GM19438 (cell line): ENCODE results near the gene GPR17.

Experiments
- ATAC-seq: cut with Tn5 transposase; IDR thresholded peaks from one replicate; pipeline ENCODE4 v1.9.1; 2021; ENCODE audit warnings: low read depth; ENCODE audit not compliant: unreplicated experiment

GPR17 gene

GRCh38 chr2:127652786-127653357, 6.9 kb downstream of the GPR17 start:
- no peak for ATAC-seq

GRCh38 chr2:127653421-127654083, 7.6 kb downstream of the GPR17 start:
- ATAC-seq: no peak

GRCh38 chr2:127654084-127654837, 8.3 kb downstream of the GPR17 start:
- ATAC-seq: no peak

- no peak for ATAC-seq
These were observed 8.9 kb downstream of the GPR17 start for GRCh38 chr2:127654838-127655175.

GRCh38 chr2:127655209-127656073, 9.5 kb downstream of the GPR17 start:
- ATAC-seq: no peak

GRCh38 chr2:127656569-127657231, 10.7 kb downstream of the GPR17 start:
- ATAC-seq: no peak

- ATAC-seq: no peak
These were observed 11.3 kb downstream of the GPR17 start for GRCh38 chr2:127657232-127657595.

GRCh38 chr2:127658146-127658545, 12.2 kb downstream of the GPR17 start:
- ATAC-seq: no peak

- ATAC-seq: no peak
These were observed 12.9 kb downstream of the GPR17 start for GRCh38 chr2:127658641-127659407.

GRCh38 chr2:127659408-127660290, 13.7 kb downstream of the GPR17 start:
- no peak for ATAC-seq

GRCh38 chr2:127660291-127660578, 14.3 kb downstream of the GPR17 start:
- no peak for ATAC-seq

GRCh38 chr2:127661072-127661649, 15.2 kb downstream of the GPR17 start:
- ATAC-seq: no peak

GRCh38 chr2:127661949-127662510, 16.1 kb downstream of the GPR17 start:
- no peak for ATAC-seq

GRCh38 chr2:127662937-127663565, 17.1 kb downstream of the GPR17 start:
- no peak for ATAC-seq

- no peak for ATAC-seq
These were observed 17.7 kb downstream of the GPR17 start for GRCh38 chr2:127663566-127664064.

GRCh38 chr2:127664065-127664894, 18.3 kb downstream of the GPR17 start:
- no peak for ATAC-seq

GRCh38 chr2:127664895-127665225, 18.9 kb downstream of the GPR17 start:
- no peak for ATAC-seq
